ENCODE measurements around the gene TSPEAR. TPM values are rescaled to one million over a fixed set of nuclear protein-coding genes. Genes with fewer than 3 reads are reported as not detected.

The TSPEAR gene
- total and polyA plus RNA-seq, 9 of the 15 experiments (the other 6 are each of a cell fraction or from before 2014, with no cell fraction given): not detected

GRCh38 chr21:44568667-44569556 is 142.5 kb downstream of the TSPEAR start (continued):
- TF ChIP-seq ZNF407 (IDR thresholded peaks at IDR 0.05; ENCODE audit: low read depth) (no peak), FUS (optimal IDR thresholded peaks at IDR 0.05; ENCODE audit: low read depth, low read length) (no peak), MAFG (tag; conservative IDR thresholded peaks at IDR 0.05) (no peak)
